Measurements from ENCODE around the gene TLE3. TPM values are rescaled to one million over a fixed set of nuclear protein-coding genes. Genes with fewer than 3 reads are reported as not detected.

Gene TLE3
- total and polyA plus RNA-seq, 2 of the 13 experiments (the other 11 are each of a cell fraction or from before 2014, with no cell fraction given): 11.9 to 13.8 TPM

GRCh38 chr15:70047386-70048197, 50.1 kb downstream of the TLE3 start:
- intact Hi-C loops (cut with micrococcal nuclease; ENCODE audit: unreplicated experiment): no loop called here
- no peak for FAIRE-seq

More at GRCh38 chr15:70047386-70048197, 50.1 kb downstream of the TLE3 start:
- H3K27me3 ChIP-seq (ENCODE audit: control insufficient read depth in 1 of 2, insufficient read depth in 2 of 2, low read length in 2 of 2): no peaks in the 10 kb centered on the region
- no peak overlapping the region for H3K9ac ChIP-seq (ENCODE audit: insufficient read depth, low read depth, low read length)
- H2AFZ ChIP-seq (ENCODE audit: low read length): no peak overlapping the region
- H3K9me3 ChIP-seq (ENCODE audit: low read length): no peaks in the 10 kb centered on the region
- no peaks in the 10 kb centered on the region for H3K4me1 ChIP-seq (ENCODE audit: insufficient read depth, low read length)
- BruUV-seq (replicated peaks): no TSS peak
- H3K4me3 ChIP-seq (replicated peaks in 1 of 3; ENCODE audit: insufficient read depth in 1 of 3, low read depth in 2 of 3, low read length in 3 of 3): no peak overlapping the region
- no peaks in the 10 kb centered on the region for H4K20me1 ChIP-seq (ENCODE audit: insufficient read depth, low read length)
- TF ChIP-seq, protein P1, sequence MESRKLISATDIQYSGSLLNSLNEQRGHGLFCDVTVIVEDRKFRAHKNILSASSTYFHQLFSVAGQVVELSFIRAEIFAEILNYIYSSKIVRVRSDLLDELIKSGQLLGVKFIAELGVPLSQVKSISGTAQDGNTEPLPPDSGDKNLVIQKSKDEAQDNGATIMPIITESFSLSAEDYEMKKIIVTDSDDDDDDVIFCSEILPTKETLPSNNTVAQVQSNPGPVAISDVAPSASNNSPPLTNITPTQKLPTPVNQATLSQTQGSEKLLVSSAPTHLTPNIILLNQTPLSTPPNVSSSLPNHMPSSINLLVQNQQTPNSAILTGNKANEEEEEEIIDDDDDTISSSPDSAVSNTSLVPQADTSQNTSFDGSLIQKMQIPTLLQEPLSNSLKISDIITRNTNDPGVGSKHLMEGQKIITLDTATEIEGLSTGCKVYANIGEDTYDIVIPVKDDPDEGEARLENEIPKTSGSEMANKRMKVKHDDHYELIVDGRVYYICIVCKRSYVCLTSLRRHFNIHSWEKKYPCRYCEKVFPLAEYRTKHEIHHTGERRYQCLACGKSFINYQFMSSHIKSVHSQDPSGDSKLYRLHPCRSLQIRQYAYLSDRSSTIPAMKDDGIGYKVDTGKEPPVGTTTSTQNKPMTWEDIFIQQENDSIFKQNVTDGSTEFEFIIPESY (CRISPR knock-in tag; IDR thresholded peaks at IDR 0.05): peak; percentile 69; the same call in 1 of the 2 replicates
- TF ChIP-seq, protein P2, sequence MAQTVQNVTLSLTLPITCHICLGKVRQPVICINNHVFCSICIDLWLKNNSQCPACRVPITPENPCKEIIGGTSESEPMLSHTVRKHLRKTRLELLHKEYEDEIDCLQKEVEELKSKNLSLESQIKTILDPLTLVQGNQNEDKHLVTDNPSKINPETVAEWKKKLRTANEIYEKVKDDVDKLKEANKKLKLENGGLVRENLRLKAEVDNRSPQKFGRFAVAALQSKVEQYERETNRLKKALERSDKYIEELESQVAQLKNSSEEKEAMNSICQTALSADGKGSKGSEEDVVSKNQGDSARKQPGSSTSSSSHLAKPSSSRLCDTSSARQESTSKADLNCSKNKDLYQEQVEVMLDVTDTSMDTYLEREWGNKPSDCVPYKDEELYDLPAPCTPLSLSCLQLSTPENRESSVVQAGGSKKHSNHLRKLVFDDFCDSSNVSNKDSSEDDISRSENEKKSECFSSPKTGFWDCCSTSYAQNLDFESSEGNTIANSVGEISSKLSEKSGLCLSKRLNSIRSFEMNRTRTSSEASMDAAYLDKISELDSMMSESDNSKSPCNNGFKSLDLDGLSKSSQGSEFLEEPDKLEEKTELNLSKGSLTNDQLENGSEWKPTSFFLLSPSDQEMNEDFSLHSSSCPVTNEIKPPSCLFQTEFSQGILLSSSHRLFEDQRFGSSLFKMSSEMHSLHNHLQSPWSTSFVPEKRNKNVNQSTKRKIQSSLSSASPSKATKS (CRISPR knock-in tag; IDR thresholded peaks at IDR 0.05): no peak
- no peak overlapping the region for H3K4me2 ChIP-seq (ENCODE audit: low read depth, low read length)
- POLR2A ChIA-PET: interaction anchor here (1.3 kb wide), 1 partner anchor 50 kb away, joined by 4 read pairs; the partner anchor contains the start of gene TLE3
- 89% methylated on average over 17 of the region's 17 CpGs for WGBS (ENCODE audit: low lambda C conversion rate)
- H3K27ac ChIP-seq (ENCODE audit: extremely low read length, insufficient read depth, low read length): no peak overlapping the region
- ATAC-seq (no peak), DNase-seq (ENCODE audit: low spot score) (no peak)
- no peaks in the 10 kb centered on the region for H3K79me2 ChIP-seq (ENCODE audit: insufficient read depth, low read length)
- CTCF ChIA-PET (ENCODE audit: low intra/inter-chr PET ratio, low total read pairs): no interaction called here
- in situ Hi-C loops (cut with HindIII; ENCODE audit: extremely low pct_ligation_motif_present, low pct_unique_long_range_greater_than_20kb): no loop called here
- peaks cover 6 to 27% of the 10 kb centered on the region in 2 experiments; a peak in 4 of 5 replicates for H3K36me3 ChIP-seq (replicated peaks in 1 of 2; ENCODE audit: control insufficient read depth in 1 of 2, insufficient read depth in 2 of 2, low read length in 2 of 2)
